Measurements from ENCODE around the gene CUEDC2. TPM values are rescaled to one million over a fixed set of nuclear protein-coding genes. Genes with fewer than 3 reads are reported as not detected.

Gene CUEDC2
- total RNA-seq, 1 experiment from 2014 or later = 40.2 TPM

DNA sequence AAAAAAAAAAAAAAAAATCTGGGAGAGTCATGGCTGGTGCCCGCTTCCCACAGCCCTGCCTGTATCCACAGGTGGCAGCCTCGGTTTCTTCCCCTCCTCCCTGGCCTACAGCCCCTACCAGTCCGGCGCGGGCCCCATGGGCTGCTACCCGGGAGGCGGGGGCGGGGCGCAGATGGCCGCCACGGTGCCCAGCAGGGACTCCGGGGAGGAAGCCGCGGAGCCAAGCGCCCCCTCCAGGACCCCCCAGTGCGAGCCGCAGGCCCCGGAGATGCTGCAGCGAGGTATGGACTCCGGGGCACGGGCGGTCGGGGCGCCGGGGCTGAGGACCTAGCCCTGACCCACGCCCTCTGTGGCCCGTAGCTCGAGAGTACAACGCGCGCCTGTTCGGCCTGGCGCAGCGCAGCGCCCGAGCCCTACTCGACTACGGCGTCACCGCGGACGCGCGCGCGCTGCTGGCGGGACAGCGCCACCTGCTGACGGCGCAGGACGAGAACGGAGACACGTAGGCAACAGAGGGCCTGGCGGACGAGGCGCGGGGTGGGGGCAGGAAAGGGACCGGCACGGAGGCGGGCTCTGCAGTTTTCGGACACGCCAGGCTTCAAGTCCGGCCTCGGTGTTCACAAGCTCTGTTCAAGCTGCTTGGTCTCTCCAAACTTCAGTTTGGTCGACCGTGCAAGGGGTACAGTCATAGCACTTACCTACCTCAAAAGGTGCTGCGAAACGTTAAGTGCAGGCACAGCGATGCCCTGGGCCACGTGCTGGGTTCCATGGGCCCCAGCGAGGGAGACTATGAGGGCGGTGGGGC, 33.0 kb downstream of the CUEDC2 start (continued):
- TF ChIP-seq, protein P1, sequence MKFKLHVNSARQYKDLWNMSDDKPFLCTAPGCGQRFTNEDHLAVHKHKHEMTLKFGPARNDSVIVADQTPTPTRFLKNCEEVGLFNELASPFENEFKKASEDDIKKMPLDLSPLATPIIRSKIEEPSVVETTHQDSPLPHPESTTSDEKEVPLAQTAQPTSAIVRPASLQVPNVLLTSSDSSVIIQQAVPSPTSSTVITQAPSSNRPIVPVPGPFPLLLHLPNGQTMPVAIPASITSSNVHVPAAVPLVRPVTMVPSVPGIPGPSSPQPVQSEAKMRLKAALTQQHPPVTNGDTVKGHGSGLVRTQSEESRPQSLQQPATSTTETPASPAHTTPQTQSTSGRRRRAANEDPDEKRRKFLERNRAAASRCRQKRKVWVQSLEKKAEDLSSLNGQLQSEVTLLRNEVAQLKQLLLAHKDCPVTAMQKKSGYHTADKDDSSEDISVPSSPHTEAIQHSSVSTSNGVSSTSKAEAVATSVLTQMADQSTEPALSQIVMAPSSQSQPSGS (CRISPR knock-in tag; IDR thresholded peaks at IDR 0.05; ENCODE audit: borderline replicate concordance, low read depth) = no peak
- TF ChIP-seq NFYB (CRISPR knock-in tag; conservative IDR thresholded peaks at IDR 0.05; ENCODE audit: low read depth) = no peak
- TF ChIP-seq, protein P2, sequence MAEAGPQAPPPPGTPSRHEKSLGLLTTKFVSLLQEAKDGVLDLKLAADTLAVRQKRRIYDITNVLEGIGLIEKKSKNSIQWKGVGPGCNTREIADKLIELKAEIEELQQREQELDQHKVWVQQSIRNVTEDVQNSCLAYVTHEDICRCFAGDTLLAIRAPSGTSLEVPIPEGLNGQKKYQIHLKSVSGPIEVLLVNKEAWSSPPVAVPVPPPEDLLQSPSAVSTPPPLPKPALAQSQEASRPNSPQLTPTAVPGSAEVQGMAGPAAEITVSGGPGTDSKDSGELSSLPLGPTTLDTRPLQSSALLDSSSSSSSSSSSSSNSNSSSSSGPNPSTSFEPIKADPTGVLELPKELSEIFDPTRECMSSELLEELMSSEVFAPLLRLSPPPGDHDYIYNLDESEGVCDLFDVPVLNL (CRISPR knock-in tag; IDR thresholded peaks at IDR 0.05; ENCODE audit: borderline replicate concordance, low read depth) = no peak
- TF ChIP-seq, protein P3, sequence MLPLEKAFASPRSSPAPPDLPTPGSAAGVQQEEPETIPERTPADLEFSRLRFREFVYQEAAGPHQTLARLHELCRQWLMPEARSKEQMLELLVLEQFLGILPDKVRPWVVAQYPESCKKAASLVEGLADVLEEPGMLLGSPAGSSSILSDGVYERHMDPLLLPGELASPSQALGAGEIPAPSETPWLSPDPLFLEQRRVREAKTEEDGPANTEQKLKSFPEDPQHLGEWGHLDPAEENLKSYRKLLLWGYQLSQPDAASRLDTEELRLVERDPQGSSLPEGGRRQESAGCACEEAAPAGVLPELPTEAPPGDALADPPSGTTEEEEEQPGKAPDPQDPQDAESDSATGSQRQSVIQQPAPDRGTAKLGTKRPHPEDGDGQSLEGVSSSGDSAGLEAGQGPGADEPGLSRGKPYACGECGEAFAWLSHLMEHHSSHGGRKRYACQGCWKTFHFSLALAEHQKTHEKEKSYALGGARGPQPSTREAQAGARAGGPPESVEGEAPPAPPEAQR (CRISPR knock-in tag; IDR thresholded peaks at IDR 0.05) = no peak
- TF ChIP-seq ZNF219 (CRISPR knock-in tag; IDR thresholded peaks at IDR 0.05; ENCODE audit: borderline replicate concordance) = no peak
- TF ChIP-seq ZNF263 (CRISPR knock-in tag; IDR thresholded peaks at IDR 0.05; ENCODE audit: low read depth) = no peak
- TF ChIP-seq, protein P4, sequence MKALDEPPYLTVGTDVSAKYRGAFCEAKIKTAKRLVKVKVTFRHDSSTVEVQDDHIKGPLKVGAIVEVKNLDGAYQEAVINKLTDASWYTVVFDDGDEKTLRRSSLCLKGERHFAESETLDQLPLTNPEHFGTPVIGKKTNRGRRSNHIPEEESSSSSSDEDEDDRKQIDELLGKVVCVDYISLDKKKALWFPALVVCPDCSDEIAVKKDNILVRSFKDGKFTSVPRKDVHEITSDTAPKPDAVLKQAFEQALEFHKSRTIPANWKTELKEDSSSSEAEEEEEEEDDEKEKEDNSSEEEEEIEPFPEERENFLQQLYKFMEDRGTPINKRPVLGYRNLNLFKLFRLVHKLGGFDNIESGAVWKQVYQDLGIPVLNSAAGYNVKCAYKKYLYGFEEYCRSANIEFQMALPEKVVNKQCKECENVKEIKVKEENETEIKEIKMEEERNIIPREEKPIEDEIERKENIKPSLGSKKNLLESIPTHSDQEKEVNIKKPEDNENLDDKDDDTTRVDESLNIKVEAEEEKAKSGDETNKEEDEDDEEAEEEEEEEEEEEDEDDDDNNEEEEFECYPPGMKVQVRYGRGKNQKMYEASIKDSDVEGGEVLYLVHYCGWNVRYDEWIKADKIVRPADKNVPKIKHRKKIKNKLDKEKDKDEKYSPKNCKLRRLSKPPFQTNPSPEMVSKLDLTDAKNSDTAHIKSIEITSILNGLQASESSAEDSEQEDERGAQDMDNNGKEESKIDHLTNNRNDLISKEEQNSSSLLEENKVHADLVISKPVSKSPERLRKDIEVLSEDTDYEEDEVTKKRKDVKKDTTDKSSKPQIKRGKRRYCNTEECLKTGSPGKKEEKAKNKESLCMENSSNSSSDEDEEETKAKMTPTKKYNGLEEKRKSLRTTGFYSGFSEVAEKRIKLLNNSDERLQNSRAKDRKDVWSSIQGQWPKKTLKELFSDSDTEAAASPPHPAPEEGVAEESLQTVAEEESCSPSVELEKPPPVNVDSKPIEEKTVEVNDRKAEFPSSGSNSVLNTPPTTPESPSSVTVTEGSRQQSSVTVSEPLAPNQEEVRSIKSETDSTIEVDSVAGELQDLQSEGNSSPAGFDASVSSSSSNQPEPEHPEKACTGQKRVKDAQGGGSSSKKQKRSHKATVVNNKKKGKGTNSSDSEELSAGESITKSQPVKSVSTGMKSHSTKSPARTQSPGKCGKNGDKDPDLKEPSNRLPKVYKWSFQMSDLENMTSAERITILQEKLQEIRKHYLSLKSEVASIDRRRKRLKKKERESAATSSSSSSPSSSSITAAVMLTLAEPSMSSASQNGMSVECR (CRISPR knock-in tag; IDR thresholded peaks at IDR 0.05; ENCODE audit: borderline replicate concordance) = no peak; the same call in 1 of the 2 replicates
- TF ChIP-seq CBFB (CRISPR knock-in tag; IDR thresholded peaks at IDR 0.05; ENCODE audit: low read depth) = 0 out of 2 replicates have a peak, but pooled peaks have one; percentile 72
- 0 out of 2 replicates have a peak, but pooled peaks have one; percentile 70 for TF ChIP-seq ZNF138 (CRISPR knock-in tag; conservative IDR thresholded peaks at IDR 0.05)
- TF ChIP-seq ZNF423 (CRISPR knock-in tag; IDR thresholded peaks at IDR 0.05) = peak; percentile 95
- no peak for TF ChIP-seq ELF4 (CRISPR knock-in tag; IDR thresholded peaks at IDR 0.05; ENCODE audit: low read depth)
- no peak for TF ChIP-seq ZNF396 (CRISPR knock-in tag; IDR thresholded peaks at IDR 0.05; ENCODE audit: borderline replicate concordance)
- TF ChIP-seq, protein P5, sequence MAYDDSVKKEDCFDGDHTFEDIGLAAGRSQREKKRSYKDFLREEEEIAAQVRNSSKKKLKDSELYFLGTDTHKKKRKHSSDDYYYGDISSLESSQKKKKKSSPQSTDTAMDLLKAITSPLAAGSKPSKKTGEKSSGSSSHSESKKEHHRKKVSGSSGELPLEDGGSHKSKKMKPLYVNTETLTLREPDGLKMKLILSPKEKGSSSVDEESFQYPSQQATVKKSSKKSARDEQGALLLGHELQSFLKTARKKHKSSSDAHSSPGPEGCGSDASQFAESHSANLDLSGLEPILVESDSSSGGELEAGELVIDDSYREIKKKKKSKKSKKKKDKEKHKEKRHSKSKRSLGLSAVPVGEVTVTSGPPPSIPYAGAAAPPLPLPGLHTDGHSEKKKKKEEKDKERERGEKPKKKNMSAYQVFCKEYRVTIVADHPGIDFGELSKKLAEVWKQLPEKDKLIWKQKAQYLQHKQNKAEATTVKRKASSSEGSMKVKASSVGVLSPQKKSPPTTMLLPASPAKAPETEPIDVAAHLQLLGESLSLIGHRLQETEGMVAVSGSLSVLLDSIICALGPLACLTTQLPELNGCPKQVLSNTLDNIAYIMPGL (CRISPR knock-in tag; IDR thresholded peaks at IDR 0.05) = peak; percentile 100
- 0 out of 2 replicates have a peak, but pooled peaks have one; percentile 62 for TF ChIP-seq RELA (CRISPR knock-in tag; IDR thresholded peaks at IDR 0.05; ENCODE audit: borderline replicate concordance)
- TF ChIP-seq TEAD1 (CRISPR knock-in tag; IDR thresholded peaks at IDR 0.05) = no peak; the same call in 1 of the 2 replicates
- TF ChIP-seq, protein P6, sequence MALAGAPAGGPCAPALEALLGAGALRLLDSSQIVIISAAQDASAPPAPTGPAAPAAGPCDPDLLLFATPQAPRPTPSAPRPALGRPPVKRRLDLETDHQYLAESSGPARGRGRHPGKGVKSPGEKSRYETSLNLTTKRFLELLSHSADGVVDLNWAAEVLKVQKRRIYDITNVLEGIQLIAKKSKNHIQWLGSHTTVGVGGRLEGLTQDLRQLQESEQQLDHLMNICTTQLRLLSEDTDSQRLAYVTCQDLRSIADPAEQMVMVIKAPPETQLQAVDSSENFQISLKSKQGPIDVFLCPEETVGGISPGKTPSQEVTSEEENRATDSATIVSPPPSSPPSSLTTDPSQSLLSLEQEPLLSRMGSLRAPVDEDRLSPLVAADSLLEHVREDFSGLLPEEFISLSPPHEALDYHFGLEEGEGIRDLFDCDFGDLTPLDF (CRISPR knock-in tag; IDR thresholded peaks at IDR 0.05) = no peak
- no peak for TF ChIP-seq ESRRA (CRISPR knock-in tag; IDR thresholded peaks at IDR 0.05; ENCODE audit: borderline replicate concordance)
- TF ChIP-seq, protein P7, sequence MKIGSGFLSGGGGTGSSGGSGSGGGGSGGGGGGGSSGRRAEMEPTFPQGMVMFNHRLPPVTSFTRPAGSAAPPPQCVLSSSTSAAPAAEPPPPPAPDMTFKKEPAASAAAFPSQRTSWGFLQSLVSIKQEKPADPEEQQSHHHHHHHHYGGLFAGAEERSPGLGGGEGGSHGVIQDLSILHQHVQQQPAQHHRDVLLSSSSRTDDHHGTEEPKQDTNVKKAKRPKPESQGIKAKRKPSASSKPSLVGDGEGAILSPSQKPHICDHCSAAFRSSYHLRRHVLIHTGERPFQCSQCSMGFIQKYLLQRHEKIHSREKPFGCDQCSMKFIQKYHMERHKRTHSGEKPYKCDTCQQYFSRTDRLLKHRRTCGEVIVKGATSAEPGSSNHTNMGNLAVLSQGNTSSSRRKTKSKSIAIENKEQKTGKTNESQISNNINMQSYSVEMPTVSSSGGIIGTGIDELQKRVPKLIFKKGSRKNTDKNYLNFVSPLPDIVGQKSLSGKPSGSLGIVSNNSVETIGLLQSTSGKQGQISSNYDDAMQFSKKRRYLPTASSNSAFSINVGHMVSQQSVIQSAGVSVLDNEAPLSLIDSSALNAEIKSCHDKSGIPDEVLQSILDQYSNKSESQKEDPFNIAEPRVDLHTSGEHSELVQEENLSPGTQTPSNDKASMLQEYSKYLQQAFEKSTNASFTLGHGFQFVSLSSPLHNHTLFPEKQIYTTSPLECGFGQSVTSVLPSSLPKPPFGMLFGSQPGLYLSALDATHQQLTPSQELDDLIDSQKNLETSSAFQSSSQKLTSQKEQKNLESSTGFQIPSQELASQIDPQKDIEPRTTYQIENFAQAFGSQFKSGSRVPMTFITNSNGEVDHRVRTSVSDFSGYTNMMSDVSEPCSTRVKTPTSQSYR (CRISPR knock-in tag; IDR thresholded peaks at IDR 0.05) = no peak
- TF ChIP-seq, protein P8, sequence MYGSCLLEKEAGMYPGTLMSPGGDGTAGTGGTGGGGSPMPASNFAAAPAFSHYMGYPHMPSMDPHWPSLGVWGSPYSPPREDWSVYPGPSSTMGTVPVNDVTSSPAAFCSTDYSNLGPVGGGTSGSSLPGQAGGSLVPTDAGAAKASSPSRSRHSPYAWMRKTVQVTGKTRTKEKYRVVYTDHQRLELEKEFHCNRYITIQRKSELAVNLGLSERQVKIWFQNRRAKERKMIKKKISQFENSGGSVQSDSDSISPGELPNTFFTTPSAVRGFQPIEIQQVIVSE (CRISPR knock-in tag; IDR thresholded peaks at IDR 0.05; ENCODE audit: borderline replicate concordance) = no peak
- TF ChIP-seq ZNF416 (CRISPR knock-in tag; IDR thresholded peaks at IDR 0.05) = no peak
- peak; percentile 92 for TF ChIP-seq ETV6 (CRISPR knock-in tag; IDR thresholded peaks at IDR 0.05)

All from WTC11 (cell line).